Activated naive CD4-positive, alpha-beta T cell treated with anti-CD3 and anti-CD28 coated beads for 36 hours (primary cell): ENCODE data around the gene ZNF362. TPM values are rescaled to one million over a fixed set of nuclear protein-coding genes. Genes with fewer than 3 reads are reported as not detected.

Experiments
- CTCF ChIA-PET: fragments of 350-600 bp; sonication (Branson Sonifier 250); formaldehyde crosslinking; loops from one replicate; lab custom pipeline; 2021; ENCODE audit warnings: antibody characterized with exemption; lab: Charles Lee
- DNase-seq: peaks from one replicate; pipeline ENCODE4 v3.0.0-alpha.2; 2020
- H3K27ac Mint-ChIP-seq: one replicate; pipeline ENCODE4 v1.8.0; 2021; ENCODE audit warnings: mild to moderate bottlenecking, mixed read lengths
- H3K27me3 Mint-ChIP-seq: one replicate; pipeline ENCODE4 v1.8.0; 2021; ENCODE audit warnings: low read depth, mixed read lengths
- H3K36me3 Mint-ChIP-seq: one replicate; pipeline ENCODE4 v1.8.0; 2021; ENCODE audit warnings: low read depth, mixed read lengths
- H3K4me1 Mint-ChIP-seq: one replicate; pipeline ENCODE4 v1.8.0; 2021; ENCODE audit warnings: low read depth, mixed read lengths
- H3K4me3 Mint-ChIP-seq: one replicate; pipeline ENCODE4 v1.8.0; 2021; ENCODE audit warnings: mild to moderate bottlenecking, moderate library complexity, mixed read lengths
- H3K9me3 Mint-ChIP-seq: one replicate; pipeline ENCODE4 v1.8.0; 2021; ENCODE audit warnings: mixed read lengths
- intact Hi-C: fragments of 100-400 bp; cut with micrococcal nuclease; formaldehyde crosslinking; loops from one replicate; pipeline ENCODE4 v1.15.1; 2023
- total RNA-seq, 2 experiments: library from RNA; stranded (reverse); gene quantifications; one replicate each; pipeline ENCODE4 v1.2.3, GENCODE V29; 2021

The ZNF362 gene
- total RNA-seq, 2 experiments from 2014 or later: 8.1 to 8.8 TPM

GRCh38 chr1:33328817-33329216, 72.5 kb downstream of the ZNF362 start:
- H3K4me1 Mint-ChIP-seq: no peaks in the 10 kb centered on the region
- no peak overlapping the region for H3K4me3 Mint-ChIP-seq
- no peak for DNase-seq
- no peaks in the 10 kb centered on the region for H3K27me3 Mint-ChIP-seq
- intact Hi-C loops: no loop called here
- CTCF ChIA-PET: no interaction called here
- peaks cover 32% of the 10 kb centered on the region for H3K36me3 Mint-ChIP-seq
- no peak overlapping the region for H3K27ac Mint-ChIP-seq
- H3K9me3 Mint-ChIP-seq: no peaks in the 10 kb centered on the region

DNA sequence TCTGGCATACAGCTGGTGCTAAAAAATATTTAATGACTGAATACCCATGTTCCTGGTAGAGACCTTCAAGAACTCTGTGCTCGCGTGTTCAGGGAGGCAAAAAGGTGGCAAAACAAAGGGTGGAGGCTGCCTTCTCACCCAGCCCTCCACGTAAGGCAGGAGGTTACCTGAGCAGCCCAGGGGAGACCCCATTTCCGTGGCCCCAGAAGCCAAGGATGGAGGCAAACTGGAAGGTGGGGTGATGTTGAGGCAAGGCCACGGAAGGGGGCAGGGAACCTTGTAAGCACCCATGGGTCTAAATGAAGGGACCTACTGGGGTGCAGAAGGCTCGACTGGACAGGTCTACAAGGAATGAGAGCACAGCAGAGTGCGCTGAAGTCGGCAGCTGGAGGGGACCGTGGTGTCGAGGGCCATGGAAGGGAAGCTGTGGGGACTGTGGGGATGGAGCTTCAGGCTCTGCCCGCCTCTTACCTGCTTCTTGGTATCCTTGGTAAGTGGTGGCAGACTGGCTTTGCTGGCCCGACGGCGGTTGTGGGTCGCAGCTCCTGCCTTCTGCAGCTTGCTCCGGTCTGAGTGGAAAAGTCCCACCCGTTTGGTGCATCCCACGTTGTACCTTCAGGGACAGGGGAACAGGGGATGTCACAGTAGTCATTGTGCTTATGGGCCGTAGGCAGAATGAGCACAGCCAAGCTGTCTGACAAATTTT, 73.5 kb downstream of the ZNF362 start:
- Mint-ChIP-seq H3K27ac (no peak overlapping the region), H3K9me3 (no peaks in the 10 kb centered on the region), H3K4me3 (no peak overlapping the region), H3K27me3 (no peaks in the 10 kb centered on the region), H3K36me3 (peaks cover 30% of the 10 kb centered on the region), H3K4me1 (no peaks in the 10 kb centered on the region)
- intact Hi-C loops: no loop called here
- no peak for DNase-seq
- CTCF ChIA-PET: no interaction called here

DNA sequence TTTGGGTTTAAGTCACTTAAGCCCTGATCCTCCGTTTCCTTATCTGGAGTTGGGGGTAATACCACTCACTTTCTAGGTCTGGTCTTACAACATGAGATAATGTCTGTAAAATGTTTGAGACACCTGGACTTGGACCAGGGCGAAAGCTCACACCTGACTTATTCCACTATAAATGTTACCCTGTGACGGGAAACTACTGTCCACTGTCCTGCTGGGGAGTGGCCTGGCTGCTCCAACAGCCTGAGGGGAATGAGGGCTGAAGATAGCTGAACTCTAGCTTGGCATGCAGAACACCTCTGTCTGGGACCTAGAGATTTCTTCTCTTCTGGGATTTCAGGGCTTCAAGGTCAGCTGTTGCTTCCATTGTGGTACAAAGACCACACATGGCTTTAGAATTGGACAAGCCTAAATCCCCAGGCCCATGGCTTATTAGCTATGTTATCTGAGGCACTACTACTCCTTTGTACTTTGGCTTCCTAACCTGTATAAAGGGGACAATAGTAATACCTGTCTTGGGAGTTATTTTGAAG, 74.1 kb downstream of the ZNF362 start:
- H3K36me3 Mint-ChIP-seq: peaks cover 26% of the 10 kb centered on the region
- no peaks in the 10 kb centered on the region for H3K27me3 Mint-ChIP-seq
- H3K27ac Mint-ChIP-seq: no peak overlapping the region
- CTCF ChIA-PET: no interaction called here
- no peak for DNase-seq
- H3K4me3 Mint-ChIP-seq: no peak overlapping the region
- H3K4me1 Mint-ChIP-seq: peaks cover 5% of the 10 kb centered on the region
- no peaks in the 10 kb centered on the region for H3K9me3 Mint-ChIP-seq
- intact Hi-C loops: no loop called here

DNA sequence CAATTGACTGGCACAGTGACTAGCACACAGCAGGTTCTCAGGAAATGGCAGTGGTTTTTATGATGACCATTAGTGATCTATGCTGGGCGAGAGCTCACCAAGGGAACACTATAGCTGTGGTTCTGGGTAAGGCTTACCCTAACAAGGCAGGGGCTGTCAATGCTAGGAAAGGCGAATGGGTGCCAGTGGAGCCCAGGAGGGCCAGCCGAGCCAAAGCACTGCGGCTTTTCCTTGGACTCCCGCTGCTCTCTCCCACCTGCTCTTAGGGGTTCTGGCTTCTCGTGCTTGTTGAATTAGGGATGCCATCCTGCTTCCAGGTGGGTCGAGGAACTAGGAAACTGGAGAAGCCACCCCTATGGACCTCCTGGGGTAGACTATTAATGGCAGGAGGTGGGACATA, 74.6 kb downstream of the ZNF362 start:
- intact Hi-C loops: no loop called here
- CTCF ChIA-PET: no interaction called here
- Mint-ChIP-seq H3K27me3 (no peaks in the 10 kb centered on the region), H3K36me3 (peaks cover 21% of the 10 kb centered on the region), H3K9me3 (no peaks in the 10 kb centered on the region), H3K27ac (no peak overlapping the region), H3K4me3 (no peak overlapping the region), H3K4me1 (peaks cover 7% of the 10 kb centered on the region)
- DNase-seq: no peak

DNA sequence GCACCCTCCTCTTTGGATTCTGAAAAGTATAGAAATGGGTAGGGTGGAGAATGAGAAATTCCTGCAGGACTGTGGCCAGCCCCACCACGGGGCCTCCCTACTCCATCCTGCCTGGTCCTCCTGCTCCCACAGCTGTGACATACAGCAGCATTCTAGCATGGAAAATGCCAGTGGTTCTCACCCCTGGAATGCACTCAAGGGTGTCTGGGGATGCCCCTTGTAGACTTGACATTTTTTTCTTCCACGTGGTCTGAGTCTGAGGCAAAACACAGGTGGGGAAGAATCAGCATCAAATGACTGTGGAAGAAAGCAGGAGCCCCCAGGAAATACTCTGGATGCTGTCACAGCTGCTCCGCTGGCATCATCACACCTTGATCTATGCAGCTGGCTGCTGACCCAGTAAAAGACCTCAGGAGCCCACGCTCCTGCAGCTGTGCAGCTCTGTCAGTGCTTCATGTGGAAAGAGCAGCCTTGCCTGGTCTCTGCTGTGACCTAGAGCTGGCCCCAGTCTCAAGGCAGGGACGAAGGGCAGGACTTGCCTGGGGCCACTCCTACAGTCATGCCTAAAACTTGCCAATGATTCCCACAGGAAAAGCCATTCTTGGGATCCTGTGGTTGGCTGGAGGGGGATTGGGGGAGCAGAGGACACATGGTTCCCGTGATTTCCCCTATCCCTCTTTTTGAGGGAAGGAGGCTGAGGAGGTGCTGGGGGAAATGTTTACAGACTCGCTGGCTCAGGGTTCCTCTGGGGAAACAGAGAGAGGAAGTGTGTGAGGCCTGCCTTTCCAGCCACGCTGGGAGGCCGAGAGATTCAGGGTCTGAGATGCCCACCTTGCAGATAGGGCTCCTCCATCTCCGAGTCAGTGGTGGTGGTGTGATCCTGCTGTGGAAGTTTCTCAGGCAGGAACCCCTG, 75.4 kb downstream of the ZNF362 start:
- peaks cover 16% of the 10 kb centered on the region for H3K36me3 Mint-ChIP-seq
- no peak for DNase-seq
- H3K4me3 Mint-ChIP-seq: no peak overlapping the region
- no peak overlapping the region for H3K27ac Mint-ChIP-seq
- CTCF ChIA-PET: no interaction called here
- H3K4me1 Mint-ChIP-seq: peaks cover 7% of the 10 kb centered on the region
- intact Hi-C loops: no loop called here
- no peaks in the 10 kb centered on the region for H3K27me3 Mint-ChIP-seq
- H3K9me3 Mint-ChIP-seq: no peaks in the 10 kb centered on the region

DNA sequence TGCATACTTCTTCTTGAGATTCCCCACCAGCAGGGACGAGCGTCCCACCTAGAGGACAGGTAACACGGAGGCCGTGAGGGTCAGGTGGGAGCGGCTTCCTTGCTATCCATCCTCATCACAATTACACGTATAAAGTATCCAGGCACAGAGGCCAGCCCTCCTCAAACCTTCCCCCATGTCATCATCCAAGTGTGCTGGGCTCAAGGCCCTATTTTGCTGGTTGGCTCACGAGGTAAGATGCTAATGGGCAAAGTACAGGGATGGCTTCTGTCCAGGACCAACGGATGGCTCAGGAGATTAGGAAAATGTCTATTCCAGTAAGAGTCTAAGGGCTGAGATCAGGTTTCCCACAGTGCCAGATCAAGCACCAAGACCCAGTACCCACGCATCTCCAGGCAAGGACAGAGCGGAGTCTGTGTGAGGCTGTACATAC, 76.1 kb downstream of the ZNF362 start:
- H3K36me3 Mint-ChIP-seq: peaks cover 14% of the 10 kb centered on the region
- DNase-seq: no peak
- peaks cover 7% of the 10 kb centered on the region for H3K4me1 Mint-ChIP-seq
- no peak overlapping the region for H3K27ac Mint-ChIP-seq
- H3K4me3 Mint-ChIP-seq: no peak overlapping the region
- H3K27me3 Mint-ChIP-seq: no peaks in the 10 kb centered on the region
- CTCF ChIA-PET: no interaction called here
- H3K9me3 Mint-ChIP-seq: no peaks in the 10 kb centered on the region
- intact Hi-C loops: no loop called here

- Mint-ChIP-seq H3K27ac (no peak overlapping the region), H3K27me3 (no peaks in the 10 kb centered on the region), H3K36me3 (peaks cover 14% of the 10 kb centered on the region), H3K4me3 (no peak overlapping the region), H3K9me3 (no peaks in the 10 kb centered on the region), H3K4me1 (peaks cover 11% of the 10 kb centered on the region)
- intact Hi-C loops: no loop called here
- DNase-seq: no peak
- CTCF ChIA-PET: no interaction called here
Observed at GRCh38 chr1:33332881-33333280, 76.6 kb downstream of the ZNF362 start.

DNA sequence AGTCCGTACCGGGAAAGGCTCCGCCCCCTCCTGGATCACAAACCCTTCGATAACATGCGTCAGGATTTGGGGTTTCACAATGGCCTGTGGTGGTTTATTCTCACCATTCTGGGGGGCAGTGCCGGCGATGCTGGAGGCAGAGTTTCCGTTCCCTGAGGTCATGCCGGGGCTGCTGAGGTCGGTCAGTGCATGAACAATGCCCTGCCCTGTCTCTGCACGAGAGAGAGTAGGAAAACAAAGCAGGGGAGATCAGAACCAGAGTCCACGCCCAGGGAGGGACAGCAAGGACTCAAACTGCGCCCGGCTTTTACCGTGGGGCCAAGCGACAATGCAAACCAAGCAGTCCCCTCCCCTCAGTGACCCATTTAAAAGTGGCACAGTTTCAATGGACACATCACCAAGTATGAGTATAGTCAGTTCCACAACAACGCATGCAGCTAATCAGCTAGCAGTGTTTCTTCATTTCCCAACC, 77.8 kb downstream of the ZNF362 start:
- no peaks in the 10 kb centered on the region for H3K27me3 Mint-ChIP-seq
- H3K4me3 Mint-ChIP-seq: no peak overlapping the region
- no peak overlapping the region for H3K27ac Mint-ChIP-seq
- CTCF ChIA-PET: no interaction called here
- intact Hi-C loops: no loop called here
- H3K36me3 Mint-ChIP-seq: peaks cover 6% of the 10 kb centered on the region
- no peak for DNase-seq
- no peaks in the 10 kb centered on the region for H3K9me3 Mint-ChIP-seq
- peaks cover 20% of the 10 kb centered on the region for H3K4me1 Mint-ChIP-seq

- Mint-ChIP-seq H3K27me3 (no peaks in the 10 kb centered on the region), H3K36me3 (peaks cover 1% of the 10 kb centered on the region), H3K27ac (no peak overlapping the region), H3K4me1 (peaks cover 22% of the 10 kb centered on the region), H3K4me3 (no peak overlapping the region), H3K9me3 (no peaks in the 10 kb centered on the region)
- DNase-seq: no peak
- CTCF ChIA-PET: no interaction called here
- intact Hi-C loops: no loop called here
Observed at GRCh38 chr1:33335020-33335419, 78.7 kb downstream of the ZNF362 start.

- Mint-ChIP-seq H3K4me1 (peaks cover 30% of the 10 kb centered on the region), H3K36me3 (peaks cover 1% of the 10 kb centered on the region), H3K27me3 (no peaks in the 10 kb centered on the region), H3K9me3 (no peaks in the 10 kb centered on the region), H3K4me3 (no peak overlapping the region), H3K27ac (no peak overlapping the region)
- CTCF ChIA-PET: interaction anchor here (0.9 to 1.6 kb wide), 3 partner anchors 24 to 197 kb away, joined by 3 to 6 read pairs (median 4); no protein-coding TSS in a partner anchor
- DNase-seq: no peak
- intact Hi-C loops: no loop called here
Observed at GRCh38 chr1:33336580-33336979, 80.3 kb downstream of the ZNF362 start.

GRCh38 chr1:33337441-33337840, 81.1 kb downstream of the ZNF362 start:
- H3K4me1 Mint-ChIP-seq: peaks cover 32% of the 10 kb centered on the region
- no peaks in the 10 kb centered on the region for H3K9me3 Mint-ChIP-seq
- H3K27ac Mint-ChIP-seq: no peak overlapping the region
- CTCF ChIA-PET: no interaction called here
- no peaks in the 10 kb centered on the region for H3K36me3 Mint-ChIP-seq
- DNase-seq: no peak
- intact Hi-C loops: no loop called here
- no peaks in the 10 kb centered on the region for H3K27me3 Mint-ChIP-seq
- H3K4me3 Mint-ChIP-seq: no peak overlapping the region

DNA sequence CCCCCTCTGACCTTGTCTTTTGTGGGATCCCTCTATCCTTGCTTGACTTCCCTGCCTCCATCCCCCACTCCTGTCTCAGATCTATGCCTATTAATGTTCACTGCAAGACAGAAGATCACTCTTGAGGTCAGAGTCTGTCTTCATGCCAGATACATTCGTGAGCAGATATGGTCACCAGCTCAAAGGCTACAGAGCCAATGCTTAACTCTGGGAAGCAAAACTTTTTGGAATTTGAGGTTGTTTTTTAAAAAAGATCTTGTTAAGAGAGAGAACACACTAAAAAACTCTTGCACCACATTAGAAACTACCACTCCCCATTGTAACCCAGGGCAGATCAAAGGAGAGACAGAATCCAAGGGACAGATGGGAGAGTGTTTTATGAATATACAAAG, 81.8 kb downstream of the ZNF362 start:
- intact Hi-C loops: no loop called here
- no peaks in the 10 kb centered on the region for H3K27me3 Mint-ChIP-seq
- H3K4me1 Mint-ChIP-seq: peaks cover 35% of the 10 kb centered on the region
- no peak overlapping the region for H3K4me3 Mint-ChIP-seq
- no peak for DNase-seq
- no peaks in the 10 kb centered on the region for H3K9me3 Mint-ChIP-seq
- CTCF ChIA-PET: interaction anchor here (0.8 kb wide), 1 partner anchor 117 kb away, joined by 3 read pairs; no protein-coding TSS in a partner anchor
- peaks cover 2% of the 10 kb centered on the region for H3K36me3 Mint-ChIP-seq
- H3K27ac Mint-ChIP-seq: no peak overlapping the region
